ENCODE measurements around the gene ZDHHC24. TPM values are rescaled to one million over a fixed set of nuclear protein-coding genes. Genes with fewer than 3 reads are reported as not detected.

ZDHHC24 gene
- total and polyA plus RNA-seq, 2 experiments from 2014 or later = 5.6 to 13.1 TPM

- Histone ChIP-seq H3K27me3 (ENCODE audit: insufficient read depth) (no peaks in the 10 kb centered on the region), H3K79me2 (replicated peaks; ENCODE audit: insufficient read depth) (no peaks in the 10 kb centered on the region), H3K4me1 (ENCODE audit: insufficient read depth) (0 out of 2 replicates have a peak, but pooled peaks cover 4% of the 10 kb centered on the region), H3K4me3 (no peak overlapping the region), H3K36me3 (ENCODE audit: insufficient read depth) (no peaks in the 10 kb centered on the region), H4K20me1 (replicated peaks; ENCODE audit: insufficient read depth) (no peaks in the 10 kb centered on the region), H3F3A (replicated peaks; ENCODE audit: low read depth) (0 out of 2 replicates have a peak, but pooled peaks cover 3% of the 10 kb centered on the region), H3K4me2 (no peak overlapping the region), H3K9me2 (ENCODE audit: insufficient read depth) (no peaks in the 10 kb centered on the region), H3K27ac (ENCODE audit: low read depth) (no peak overlapping the region), H2AFZ (no peak overlapping the region)
- Mint-ChIP-seq H3K27ac (no peak overlapping the region), H3K36me3 (ENCODE audit: low read depth) (peaks cover 13% of the 10 kb centered on the region), H3K9me3 (no peaks in the 10 kb centered on the region), H3K4me3 (no peak overlapping the region), H3K27me3 (ENCODE audit: insufficient read depth, low read depth, poor library complexity) (peaks cover 14% of the 10 kb centered on the region), H3K4me1 (no peaks in the 10 kb centered on the region; the same call in 2 of the 3 replicates)
- ATAC-seq (no peak), DNase-seq (ENCODE audit: low spot score) (no peak)
- no peak for TF ChIP-seq NANOG (IDR thresholded peaks at IDR 0.05; ENCODE audit: borderline replicate concordance)
- TF ChIP-seq EZH2phosphoT487 (IDR thresholded peaks at IDR 0.05; ENCODE audit: unreplicated experiment) = no peak
- TF ChIP-seq POLR2AphosphoS5 (IDR thresholded peaks at IDR 0.05; ENCODE audit: low read depth) = no peak
- TF ChIP-seq JUNB (IDR thresholded peaks at IDR 0.05; ENCODE audit: unreplicated experiment) = no peak
- TF ChIP-seq ZNF114 (CRISPR knock-in tag; IDR thresholded peaks at IDR 0.05) = no peak
- TF ChIP-seq ETS1 (IDR thresholded peaks at IDR 0.05) = no peak
- TF ChIP-seq, protein P1, sequence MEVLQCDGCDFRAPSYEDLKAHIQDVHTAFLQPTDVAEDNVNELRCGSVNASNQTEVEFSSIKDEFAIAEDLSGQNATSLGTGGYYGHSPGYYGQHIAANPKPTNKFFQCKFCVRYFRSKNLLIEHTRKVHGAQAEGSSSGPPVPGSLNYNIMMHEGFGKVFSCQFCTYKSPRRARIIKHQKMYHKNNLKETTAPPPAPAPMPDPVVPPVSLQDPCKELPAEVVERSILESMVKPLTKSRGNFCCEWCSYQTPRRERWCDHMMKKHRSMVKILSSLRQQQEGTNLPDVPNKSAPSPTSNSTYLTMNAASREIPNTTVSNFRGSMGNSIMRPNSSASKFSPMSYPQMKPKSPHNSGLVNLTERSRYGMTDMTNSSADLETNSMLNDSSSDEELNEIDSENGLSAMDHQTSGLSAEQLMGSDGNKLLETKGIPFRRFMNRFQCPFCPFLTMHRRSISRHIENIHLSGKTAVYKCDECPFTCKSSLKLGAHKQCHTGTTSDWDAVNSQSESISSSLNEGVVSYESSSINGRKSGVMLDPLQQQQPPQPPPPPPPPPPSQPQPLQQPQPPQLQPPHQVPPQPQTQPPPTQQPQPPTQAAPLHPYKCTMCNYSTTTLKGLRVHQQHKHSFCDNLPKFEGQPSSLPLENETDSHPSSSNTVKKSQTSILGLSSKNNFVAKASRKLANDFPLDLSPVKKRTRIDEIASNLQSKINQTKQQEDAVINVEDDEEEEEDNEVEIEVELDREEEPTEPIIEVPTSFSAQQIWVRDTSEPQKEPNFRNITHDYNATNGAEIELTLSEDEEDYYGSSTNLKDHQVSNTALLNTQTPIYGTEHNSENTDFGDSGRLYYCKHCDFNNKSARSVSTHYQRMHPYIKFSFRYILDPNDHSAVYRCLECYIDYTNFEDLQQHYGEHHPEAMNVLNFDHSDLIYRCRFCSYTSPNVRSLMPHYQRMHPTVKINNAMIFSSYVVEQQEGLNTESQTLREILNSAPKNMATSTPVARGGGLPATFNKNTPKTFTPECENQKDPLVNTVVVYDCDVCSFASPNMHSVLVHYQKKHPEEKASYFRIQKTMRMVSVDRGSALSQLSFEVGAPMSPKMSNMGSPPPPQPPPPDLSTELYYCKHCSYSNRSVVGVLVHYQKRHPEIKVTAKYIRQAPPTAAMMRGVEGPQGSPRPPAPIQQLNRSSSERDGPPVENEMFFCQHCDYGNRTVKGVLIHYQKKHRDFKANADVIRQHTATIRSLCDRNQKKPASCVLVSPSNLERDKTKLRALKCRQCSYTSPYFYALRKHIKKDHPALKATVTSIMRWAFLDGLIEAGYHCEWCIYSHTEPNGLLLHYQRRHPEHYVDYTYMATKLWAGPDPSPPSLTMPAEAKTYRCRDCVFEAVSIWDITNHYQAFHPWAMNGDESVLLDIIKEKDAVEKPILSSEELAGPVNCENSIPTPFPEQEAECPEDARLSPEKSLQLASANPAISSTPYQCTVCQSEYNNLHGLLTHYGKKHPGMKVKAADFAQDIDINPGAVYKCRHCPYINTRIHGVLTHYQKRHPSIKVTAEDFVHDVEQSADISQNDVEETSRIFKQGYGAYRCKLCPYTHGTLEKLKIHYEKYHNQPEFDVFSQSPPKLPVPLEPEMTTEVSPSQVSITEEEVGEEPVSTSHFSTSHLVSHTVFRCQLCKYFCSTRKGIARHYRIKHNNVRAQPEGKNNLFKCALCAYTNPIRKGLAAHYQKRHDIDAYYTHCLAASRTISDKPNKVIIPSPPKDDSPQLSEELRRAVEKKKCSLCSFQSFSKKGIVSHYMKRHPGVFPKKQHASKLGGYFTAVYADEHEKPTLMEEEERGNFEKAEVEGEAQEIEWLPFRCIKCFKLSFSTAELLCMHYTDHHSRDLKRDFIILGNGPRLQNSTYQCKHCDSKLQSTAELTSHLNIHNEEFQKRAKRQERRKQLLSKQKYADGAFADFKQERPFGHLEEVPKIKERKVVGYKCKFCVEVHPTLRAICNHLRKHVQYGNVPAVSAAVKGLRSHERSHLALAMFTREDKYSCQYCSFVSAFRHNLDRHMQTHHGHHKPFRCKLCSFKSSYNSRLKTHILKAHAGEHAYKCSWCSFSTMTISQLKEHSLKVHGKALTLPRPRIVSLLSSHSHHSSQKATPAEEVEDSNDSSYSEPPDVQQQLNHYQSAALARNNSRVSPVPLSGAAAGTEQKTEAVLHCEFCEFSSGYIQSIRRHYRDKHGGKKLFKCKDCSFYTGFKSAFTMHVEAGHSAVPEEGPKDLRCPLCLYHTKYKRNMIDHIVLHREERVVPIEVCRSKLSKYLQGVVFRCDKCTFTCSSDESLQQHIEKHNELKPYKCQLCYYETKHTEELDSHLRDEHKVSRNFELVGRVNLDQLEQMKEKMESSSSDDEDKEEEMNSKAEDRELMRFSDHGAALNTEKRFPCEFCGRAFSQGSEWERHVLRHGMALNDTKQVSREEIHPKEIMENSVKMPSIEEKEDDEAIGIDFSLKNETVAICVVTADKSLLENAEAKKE (CRISPR knock-in tag; IDR thresholded peaks at IDR 0.05) = no peak
- TF ChIP-seq, protein P2, sequence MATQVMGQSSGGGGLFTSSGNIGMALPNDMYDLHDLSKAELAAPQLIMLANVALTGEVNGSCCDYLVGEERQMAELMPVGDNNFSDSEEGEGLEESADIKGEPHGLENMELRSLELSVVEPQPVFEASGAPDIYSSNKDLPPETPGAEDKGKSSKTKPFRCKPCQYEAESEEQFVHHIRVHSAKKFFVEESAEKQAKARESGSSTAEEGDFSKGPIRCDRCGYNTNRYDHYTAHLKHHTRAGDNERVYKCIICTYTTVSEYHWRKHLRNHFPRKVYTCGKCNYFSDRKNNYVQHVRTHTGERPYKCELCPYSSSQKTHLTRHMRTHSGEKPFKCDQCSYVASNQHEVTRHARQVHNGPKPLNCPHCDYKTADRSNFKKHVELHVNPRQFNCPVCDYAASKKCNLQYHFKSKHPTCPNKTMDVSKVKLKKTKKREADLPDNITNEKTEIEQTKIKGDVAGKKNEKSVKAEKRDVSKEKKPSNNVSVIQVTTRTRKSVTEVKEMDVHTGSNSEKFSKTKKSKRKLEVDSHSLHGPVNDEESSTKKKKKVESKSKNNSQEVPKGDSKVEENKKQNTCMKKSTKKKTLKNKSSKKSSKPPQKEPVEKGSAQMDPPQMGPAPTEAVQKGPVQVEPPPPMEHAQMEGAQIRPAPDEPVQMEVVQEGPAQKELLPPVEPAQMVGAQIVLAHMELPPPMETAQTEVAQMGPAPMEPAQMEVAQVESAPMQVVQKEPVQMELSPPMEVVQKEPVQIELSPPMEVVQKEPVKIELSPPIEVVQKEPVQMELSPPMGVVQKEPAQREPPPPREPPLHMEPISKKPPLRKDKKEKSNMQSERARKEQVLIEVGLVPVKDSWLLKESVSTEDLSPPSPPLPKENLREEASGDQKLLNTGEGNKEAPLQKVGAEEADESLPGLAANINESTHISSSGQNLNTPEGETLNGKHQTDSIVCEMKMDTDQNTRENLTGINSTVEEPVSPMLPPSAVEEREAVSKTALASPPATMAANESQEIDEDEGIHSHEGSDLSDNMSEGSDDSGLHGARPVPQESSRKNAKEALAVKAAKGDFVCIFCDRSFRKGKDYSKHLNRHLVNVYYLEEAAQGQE (IDR thresholded peaks at IDR 0.05; ENCODE audit: unreplicated experiment) = no peak
- TF ChIP-seq CREB1 (CRISPR knock-in tag; IDR thresholded peaks at IDR 0.05; ENCODE audit: low read depth) = no peak
- no peak for TF ChIP-seq EZH2 (IDR thresholded peaks at IDR 0.05; ENCODE audit: low read depth, unreplicated experiment)
Measured at GRCh38 chr11:66557733-66558326, 12.0 kb upstream of the ZDHHC24 start.
